ENCODE data around the gene BCL7A.
"Not testable (repeated sequence)": the region's sequence is repeated elsewhere in the genome, so short reads cannot be mapped to it uniquely, and the experiment has no call there.

The BCL7A gene

DNA sequence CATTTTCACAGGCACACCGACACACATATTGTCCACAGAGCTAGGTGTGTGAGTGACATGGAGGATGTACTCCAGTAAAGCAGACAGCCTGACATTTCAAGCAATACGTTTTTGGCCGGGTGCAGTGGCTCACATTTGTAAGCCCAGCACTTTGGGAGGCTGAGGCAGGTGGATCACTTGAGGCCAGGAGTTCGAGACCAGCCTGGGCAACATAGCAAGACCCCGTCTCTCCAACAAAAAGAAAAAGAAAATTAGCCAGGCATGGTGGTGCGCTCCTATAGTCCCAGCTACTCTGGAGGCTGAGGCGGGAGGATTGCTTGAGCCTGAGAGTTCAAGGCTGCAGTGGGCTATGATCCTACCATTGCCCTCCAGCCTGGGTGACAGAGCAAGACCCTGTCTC, 34.7 kb downstream of the BCL7A start:
- DNase-seq = not testable (repeated sequence)

DNA sequence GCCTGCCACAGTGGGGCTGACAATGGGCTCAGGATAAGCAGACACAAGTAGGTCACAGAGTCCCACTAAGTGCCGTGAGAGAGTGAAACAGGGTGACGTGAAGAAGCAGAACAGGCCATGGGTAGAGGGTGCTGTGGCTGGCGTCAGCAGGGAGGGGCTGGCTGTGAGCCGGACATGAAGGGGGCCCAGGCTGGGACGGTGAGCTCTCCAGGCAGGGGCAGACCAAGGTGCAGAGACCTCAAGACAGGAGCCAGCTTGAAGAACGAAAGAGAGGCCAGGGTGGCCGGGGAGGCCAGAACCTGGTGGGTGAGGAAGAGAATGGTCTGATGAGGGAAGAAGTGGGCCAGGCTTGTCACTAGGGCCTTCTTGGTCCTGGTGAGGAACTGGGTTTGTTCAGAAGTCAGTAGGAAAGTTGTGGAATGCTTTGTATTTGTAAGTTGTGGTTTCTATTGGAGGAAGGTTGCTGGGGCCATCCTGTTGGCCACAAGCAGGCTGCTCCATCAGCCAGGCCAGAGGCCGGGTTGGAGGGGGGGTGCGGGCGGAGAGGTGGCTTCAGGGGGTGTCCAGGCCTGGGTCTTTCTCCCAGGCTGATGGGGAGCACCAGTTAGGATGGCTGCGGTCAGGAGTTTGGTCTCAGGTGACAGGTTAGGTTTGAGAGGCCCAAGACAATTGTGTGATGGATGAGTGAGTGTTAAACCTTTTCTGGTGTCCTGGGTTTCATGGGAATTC, 35.5 kb downstream of the BCL7A start:
- DNase-seq = no peak

DNA sequence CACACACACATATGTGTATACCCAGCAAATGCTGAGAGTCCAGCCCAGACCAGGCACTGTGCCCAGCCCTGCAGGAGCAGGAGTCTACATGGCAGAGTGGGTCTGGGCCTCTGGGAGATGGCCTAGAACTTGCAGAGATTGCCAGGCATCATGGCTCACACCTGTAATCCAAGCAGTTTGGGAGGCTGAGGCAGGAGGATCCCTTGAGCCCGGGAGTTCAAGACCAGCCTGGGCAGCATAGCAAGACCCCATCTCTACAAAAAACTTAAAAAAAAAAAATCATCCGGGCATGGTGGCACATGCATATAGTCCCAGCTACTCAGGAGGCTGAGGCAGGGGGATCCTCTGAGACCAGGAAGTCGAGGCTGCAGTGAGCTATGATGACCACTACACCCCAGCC, 36.1 kb downstream of the BCL7A start:
- DNase-seq = no peak

GRCh38 chr12:122058549-122059149, 37.0 kb downstream of the BCL7A start:
- DNase-seq = no peak

DNA sequence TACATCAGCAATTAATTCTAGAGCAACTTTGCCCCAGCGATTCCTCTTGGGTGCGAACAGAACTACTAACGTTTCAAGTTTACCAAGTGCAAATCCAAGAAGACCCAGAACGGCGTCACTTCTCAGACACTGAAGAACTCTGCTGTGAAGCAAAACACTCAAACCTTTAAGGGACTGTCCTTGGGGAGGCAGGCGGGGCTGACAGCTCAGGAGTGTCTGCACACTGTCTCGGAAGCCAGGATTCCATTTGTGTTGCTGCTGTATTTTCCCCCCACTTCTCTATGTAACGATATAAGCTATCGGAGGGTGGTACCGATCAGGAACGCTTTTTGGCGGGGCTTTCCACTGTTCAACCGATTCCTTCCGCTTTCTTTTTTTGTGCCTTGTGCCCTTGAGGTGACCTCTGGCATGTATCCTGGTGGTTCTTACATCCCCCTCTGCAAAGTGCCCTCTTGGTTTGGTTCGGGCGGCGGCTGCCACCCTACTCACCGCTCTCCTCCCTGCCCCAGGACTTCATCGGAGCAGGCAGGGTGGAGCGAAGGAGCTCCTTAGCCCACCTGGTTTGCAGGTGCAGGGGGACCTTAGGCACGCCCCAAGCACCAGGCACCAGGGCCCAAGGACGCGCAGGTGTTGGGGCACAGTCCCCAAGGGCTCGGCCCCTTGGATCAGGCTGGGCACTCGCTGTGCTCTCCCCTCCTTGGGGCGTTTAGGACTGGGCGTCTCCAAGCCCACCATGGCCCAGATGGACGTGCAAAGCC, 37.7 kb downstream of the BCL7A start:
- DNase-seq = no peak

GRCh38 chr12:122060081-122060501, 38.4 kb downstream of the BCL7A start:
- no peak for DNase-seq

DNA sequence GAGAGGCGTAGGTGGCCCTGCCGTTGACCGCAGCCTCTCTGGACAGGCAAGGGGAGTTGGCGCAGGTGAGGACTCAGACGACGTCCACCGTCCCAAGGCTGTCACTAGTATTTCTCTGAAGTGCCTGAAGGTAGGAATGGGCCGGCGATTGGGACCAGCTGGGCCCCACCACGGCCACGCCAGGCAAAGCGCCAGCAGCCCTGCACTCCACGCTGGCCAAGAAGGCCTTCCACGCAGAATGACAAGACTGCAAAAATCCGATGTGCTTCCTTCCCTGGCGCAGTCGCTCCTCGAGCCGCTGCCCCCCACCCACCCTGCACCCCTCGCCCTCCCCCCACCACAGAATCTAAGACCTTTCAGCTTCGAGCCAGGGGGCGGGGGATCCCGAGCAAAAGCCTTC, 39.6 kb downstream of the BCL7A start:
- DNase-seq = no peak

GRCh38 chr12:122062832-122063693, 41.4 kb downstream of the BCL7A start:
- DNase-seq = no peak

- DNase-seq = no peak
These were observed 42.0 kb downstream of the BCL7A start for GRCh38 chr12:122063694-122064024.

DNA sequence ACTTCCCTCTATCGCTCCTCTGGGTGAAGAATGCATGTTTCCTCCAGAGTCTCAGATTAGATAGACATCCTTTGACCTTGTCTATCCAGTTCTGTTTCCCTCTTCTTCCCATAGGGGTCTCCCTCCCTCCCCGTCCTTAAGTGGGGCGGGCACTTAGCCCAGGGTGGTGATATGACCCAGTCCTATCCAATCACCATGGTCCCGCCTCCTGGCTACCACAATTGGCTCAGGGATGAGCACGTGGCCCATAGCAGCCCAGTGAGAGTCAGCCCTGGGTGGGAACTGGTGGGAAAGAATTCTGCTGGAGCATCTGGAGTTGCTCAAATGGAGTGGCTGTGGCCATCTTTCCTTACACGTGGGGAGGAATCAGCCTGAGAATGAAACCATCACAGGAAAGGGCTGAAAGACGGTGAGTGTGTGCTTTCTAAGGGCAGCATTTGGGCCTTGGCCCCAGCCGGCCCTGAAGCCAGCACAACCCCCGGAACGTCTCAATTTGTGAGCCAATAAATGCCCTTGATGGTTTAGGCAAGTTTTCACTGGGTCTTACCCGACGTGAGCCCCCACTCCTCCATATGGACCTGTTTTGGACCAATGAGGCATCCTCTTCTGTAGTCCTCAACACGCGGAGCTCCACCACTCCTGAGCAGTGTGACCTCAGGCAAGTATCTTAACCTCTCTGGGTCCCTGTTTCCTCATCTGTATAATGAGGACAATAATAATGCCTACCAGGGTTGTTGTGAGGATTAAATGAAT, 42.5 kb downstream of the BCL7A start:
- no peak for DNase-seq

- DNase-seq = no peak
These were observed 43.3 kb downstream of the BCL7A start for GRCh38 chr12:122064780-122065588.

DNA sequence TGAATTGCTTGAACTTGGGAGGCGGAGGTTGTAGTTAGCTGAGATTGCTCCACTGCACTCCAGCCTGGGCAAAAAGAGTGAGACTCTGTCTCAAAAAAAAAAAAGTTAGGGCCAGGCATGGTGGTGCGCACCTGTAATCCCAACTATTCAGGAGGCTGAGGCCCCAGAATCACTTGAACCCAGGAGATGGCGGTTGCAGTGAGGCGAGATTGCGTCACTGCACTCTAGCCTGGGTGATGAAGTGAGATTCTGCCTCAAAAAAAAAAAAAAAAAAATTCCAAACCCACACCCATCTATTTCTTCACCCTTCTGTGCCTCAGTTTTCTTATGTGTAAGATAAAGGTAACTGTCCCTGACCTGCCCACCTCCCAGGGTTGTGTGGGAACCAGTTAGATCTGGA, 45.9 kb downstream of the BCL7A start:
- no peak for DNase-seq

DNA sequence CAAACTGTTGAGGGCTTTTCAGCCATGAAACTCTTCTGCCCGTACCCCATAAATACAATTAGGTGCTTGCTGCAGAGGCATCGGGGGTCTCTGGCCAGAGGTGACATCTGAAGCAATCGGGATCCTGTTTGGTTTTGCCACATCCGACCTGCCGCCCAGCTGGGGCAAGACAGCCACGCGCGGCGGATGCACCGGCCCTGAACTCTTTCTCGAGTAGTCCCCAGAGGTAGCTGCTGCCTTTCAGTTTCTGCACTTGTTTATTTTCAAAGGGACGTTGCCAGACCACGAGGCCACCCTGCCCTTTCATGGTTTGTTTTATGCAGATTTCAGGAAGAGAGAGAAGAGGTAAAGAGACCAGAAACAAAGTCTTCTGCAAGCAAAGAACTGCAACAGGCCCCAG, 46.3 kb downstream of the BCL7A start:
- no peak for DNase-seq

DNA sequence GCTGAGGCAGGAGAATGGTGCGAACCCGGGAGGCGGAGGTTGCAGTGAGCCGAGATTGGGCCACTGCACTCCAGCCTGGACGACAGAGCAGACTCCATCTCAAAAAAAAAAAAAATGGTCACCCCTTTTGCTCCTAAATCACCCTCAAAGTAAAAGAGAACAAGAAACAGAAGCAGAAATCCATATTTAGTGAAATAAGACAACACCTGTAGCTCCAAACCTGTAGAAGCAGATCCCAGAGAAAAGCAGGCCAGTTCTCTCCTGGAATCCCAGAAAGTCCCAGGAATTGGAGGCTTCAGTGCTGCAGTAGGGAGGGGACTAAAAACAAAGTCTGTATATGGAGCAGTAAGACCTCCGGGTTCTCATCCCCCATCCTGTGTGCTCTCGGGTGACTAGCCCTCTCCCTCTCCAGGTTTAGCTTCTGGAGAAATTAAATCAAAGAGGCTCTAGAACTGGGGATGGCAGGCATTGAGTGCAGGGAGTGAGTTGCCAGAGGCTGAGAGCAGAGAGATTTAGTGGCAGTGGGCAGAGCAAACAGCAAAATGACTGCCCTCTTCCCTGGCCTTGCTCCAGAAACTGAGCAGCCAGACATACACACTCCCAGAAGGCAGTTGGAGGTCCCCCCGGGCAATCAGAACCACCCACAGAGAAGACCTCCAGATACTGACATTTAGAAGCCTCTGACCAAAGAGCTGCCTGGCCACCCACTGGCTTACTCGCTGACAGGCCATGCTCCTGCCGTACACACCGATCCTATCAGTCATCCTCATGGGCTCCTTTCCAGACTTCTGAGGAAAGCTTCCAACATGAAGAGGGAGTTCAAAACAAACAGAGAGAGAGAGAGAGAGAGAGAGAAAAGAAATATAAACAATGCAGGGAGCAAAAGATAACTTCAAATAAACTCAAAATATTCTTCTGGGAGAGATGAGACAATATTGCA, 50.6 kb downstream of the BCL7A start:
- DNase-seq = no peak

GRCh38 chr12:122073815-122074214, 52.1 kb downstream of the BCL7A start:
- DNase-seq = no peak

GRCh38 chr12:122076743-122077495, 55.2 kb downstream of the BCL7A start:
- no peak for DNase-seq

- DNase-seq = peak; percentile 72
These were observed 56.7 kb downstream of the BCL7A start, which contains the start of gene MLXIP for GRCh38 chr12:122078141-122079032. MLXIP (plus strand) TSS chr12:122078756; CDS start chr12:122078854, 98 bp downstream.

- no peak for DNase-seq
These were observed 57.4 kb downstream of the BCL7A start for GRCh38 chr12:122079033-122079531.
